Esophagus squamous epithelium (tissue), 5 donors: ENCODE data around the gene IL1RAPL2. TPM values are rescaled to one million over a fixed set of nuclear protein-coding genes. Genes with fewer than 3 reads are reported as not detected.

ENCODE experiments used
- DNase-seq: peaks from one replicate; lab custom pipeline; 2025; lab: John Stamatoyannopoulos, UW
- H3K27ac ChIP-seq, 4 donors: fragments of 200-600 bp; sonication (generic); one replicate each; pipeline ENCODE4 v1.5.1; 2016 to 2019; ENCODE audit warnings: mild to moderate bottlenecking in 1 of 4
- H3K27me3 ChIP-seq, 4 donors: fragments of 200-600 bp; sonication (generic); 1 replicate in 3 of 4; 2 replicates in 1 of 4; pipeline versions ENCODE4 v1.5.1 to v1.6.0; 2017 to 2021; ENCODE audit warnings: antibody characterized with exemption in 1 of 4
- H3K36me3 ChIP-seq, 3 donors: fragments of 200-600 bp; sonication (generic); one replicate each; pipeline ENCODE4 v1.5.1; 2016 to 2019
- H3K4me1 ChIP-seq, 3 donors: fragments of 200-600 bp; sonication (generic); one replicate each; pipeline ENCODE4 v1.5.1; 2017 to 2019
- H3K4me3 ChIP-seq, 4 donors: fragments of 200-600 bp; sonication (generic); 1 replicate in 3 of 4; 2 replicates in 1 of 4; pipeline ENCODE4 v1.5.1; 2016 to 2019; ENCODE audit warnings: mild to moderate bottlenecking in 2 of 4, moderate library complexity in 1 of 4
- H3K9me3 ChIP-seq, 3 donors: fragments of 200-600 bp; sonication (generic); one replicate each; pipeline ENCODE4 v1.5.1; 2016 to 2019
- POLR2A ChIP-seq, 4 donors: fragments of 450-650 bp; IDR thresholded peaks; one replicate each; pipeline ENCODE4 v1.6.1; 2017; ENCODE audit warnings: antibody characterized with exemption in 4 of 4, mild to moderate bottlenecking in 4 of 4, moderate library complexity in 3 of 4
- WGBS, 2 donors: methylation state at CpG; one replicate each; pipeline ENCODE4 v1.1.5; 2018; 5-methylcytosine and 5-hydroxymethylcytosine counted together
- intact Hi-C: fragments of 100-400 bp; cut with DNase I; formaldehyde crosslinking; loops from one replicate; pipeline ENCODE4 v1.15.0; 2022
- total RNA-seq, 4 donors: library from RNA; depleted of rRNA; stranded (reverse); fragments of >200 nt; gene quantifications; one replicate each; pipeline ENCODE4 v1.1.0, GENCODE V29; 2016
- TF ChIP-seq, protein P1 (sequence below), 6 experiments: fragments of 450-650 bp in 4 of 6; fragments of 200-600 bp in 2 of 6; sonication (generic) in 2 of 6; IDR thresholded peaks; one replicate each; pipeline ENCODE4 v1.5.1; 2016 to 2019; ENCODE audit warnings: antibody characterized with exemption in 6 of 6, mild to moderate bottlenecking in 4 of 6, moderate library complexity in 4 of 6
- donor health status: DM: yes; HTN: yes; CAD: no.

IL1RAPL2 gene
- total RNA-seq, 4 donors from 2014 or later = 0.09 TPM; not detected in 3

DNA sequence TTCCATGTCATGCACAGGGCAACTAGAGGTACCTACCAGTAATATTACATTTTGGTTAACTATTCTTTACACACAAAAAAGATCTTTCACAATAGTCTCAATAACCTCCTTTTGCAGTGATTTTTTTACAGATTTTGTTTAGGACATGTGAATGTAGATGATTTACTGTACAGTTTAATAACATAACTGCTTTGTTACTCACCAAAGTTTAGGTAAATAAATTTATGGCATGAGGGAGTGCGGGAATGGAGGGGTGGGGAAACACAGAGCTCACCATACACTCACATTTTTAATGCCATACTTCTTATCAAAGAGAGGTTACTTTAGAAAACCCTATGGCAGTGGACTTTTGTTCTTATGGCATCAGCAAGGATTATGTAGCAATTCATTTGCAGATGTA is 747.6 kb downstream of the IL1RAPL2 start:
- Histone ChIP-seq H3K4me3 (no peak overlapping the region), H3K36me3 (no peaks in the 10 kb centered on the region), H3K27me3 (no peaks in the 10 kb centered on the region), H3K9me3 (no peaks in the 10 kb centered on the region), H3K4me1 (no peaks in the 10 kb centered on the region), H3K27ac (no peak overlapping the region)
- intact Hi-C loops = no loop called here
- 36 to 50% methylated on average over 1 of the region's 1 CpG for WGBS, 2 donors
- TF ChIP-seq POLR2A (IDR thresholded peaks at IDR 0.05) = no peak
- no peak for DNase-seq

DNA sequence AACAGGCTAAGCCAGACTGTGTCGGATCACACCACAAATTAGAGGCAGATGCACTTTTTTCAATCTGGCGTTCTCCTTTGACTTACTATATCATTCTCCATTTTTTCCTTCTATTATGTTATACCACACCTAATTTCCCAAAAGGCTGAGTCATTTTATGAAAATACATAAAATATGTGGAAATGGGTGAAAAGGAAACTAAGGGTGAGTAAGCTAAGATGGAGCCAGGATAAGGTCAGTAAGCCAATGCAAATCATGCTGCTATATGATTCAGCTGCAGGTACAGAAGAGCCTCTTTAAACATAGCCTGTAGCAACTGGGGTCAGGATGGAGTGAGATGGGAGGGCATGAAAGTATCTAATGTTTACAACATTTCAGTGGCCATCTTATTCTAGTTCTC is 748.5 kb downstream of the IL1RAPL2 start:
- intact Hi-C loops = no loop called here
- Histone ChIP-seq H3K4me1 (no peaks in the 10 kb centered on the region), H3K27me3 (no peaks in the 10 kb centered on the region), H3K4me3 (no peak overlapping the region), H3K36me3 (no peaks in the 10 kb centered on the region), H3K9me3 (no peaks in the 10 kb centered on the region), H3K27ac (no peak overlapping the region)
- TF ChIP-seq POLR2A (IDR thresholded peaks at IDR 0.05) = no peak
- TF ChIP-seq, protein P1, sequence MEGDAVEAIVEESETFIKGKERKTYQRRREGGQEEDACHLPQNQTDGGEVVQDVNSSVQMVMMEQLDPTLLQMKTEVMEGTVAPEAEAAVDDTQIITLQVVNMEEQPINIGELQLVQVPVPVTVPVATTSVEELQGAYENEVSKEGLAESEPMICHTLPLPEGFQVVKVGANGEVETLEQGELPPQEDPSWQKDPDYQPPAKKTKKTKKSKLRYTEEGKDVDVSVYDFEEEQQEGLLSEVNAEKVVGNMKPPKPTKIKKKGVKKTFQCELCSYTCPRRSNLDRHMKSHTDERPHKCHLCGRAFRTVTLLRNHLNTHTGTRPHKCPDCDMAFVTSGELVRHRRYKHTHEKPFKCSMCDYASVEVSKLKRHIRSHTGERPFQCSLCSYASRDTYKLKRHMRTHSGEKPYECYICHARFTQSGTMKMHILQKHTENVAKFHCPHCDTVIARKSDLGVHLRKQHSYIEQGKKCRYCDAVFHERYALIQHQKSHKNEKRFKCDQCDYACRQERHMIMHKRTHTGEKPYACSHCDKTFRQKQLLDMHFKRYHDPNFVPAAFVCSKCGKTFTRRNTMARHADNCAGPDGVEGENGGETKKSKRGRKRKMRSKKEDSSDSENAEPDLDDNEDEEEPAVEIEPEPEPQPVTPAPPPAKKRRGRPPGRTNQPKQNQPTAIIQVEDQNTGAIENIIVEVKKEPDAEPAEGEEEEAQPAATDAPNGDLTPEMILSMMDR (IDR thresholded peaks at IDR 0.05) = no peak
- WGBS, 2 donors = 55 to 76% methylated on average over 2 of the region's 2 CpGs
- DNase-seq = no peak

DNA sequence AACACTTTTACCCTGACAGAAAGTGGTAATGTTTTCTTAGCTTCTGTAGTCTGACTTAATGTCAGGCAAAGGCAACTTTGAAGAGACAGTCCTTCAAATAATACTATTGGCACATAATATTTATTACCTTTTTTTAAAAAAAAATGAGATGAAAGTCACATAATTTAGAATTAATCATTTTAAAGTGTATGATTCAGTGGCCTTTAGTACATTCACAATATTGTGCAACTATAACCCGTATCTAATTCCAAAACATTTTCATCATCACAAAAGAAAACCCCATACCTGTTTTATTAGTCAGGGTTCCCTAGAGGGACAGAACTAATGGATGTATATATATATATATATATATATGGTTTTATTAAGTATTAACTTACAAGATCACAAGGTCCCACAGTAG is 749.2 kb downstream of the IL1RAPL2 start:
- H3K27ac ChIP-seq = no peak overlapping the region
- TF ChIP-seq, protein P1 (IDR thresholded peaks at IDR 0.05) = no peak
- TF ChIP-seq POLR2A (IDR thresholded peaks at IDR 0.05) = no peak
- no peaks in the 10 kb centered on the region for H3K4me1 ChIP-seq
- no peak overlapping the region for H3K4me3 ChIP-seq
- DNase-seq = no peak
- no peaks in the 10 kb centered on the region for H3K9me3 ChIP-seq
- WGBS, 2 donors = 29 to 44% methylated on average over 1 of the region's 1 CpG
- intact Hi-C loops = no loop called here
- no peaks in the 10 kb centered on the region for H3K27me3 ChIP-seq
- H3K36me3 ChIP-seq = no peaks in the 10 kb centered on the region

DNA sequence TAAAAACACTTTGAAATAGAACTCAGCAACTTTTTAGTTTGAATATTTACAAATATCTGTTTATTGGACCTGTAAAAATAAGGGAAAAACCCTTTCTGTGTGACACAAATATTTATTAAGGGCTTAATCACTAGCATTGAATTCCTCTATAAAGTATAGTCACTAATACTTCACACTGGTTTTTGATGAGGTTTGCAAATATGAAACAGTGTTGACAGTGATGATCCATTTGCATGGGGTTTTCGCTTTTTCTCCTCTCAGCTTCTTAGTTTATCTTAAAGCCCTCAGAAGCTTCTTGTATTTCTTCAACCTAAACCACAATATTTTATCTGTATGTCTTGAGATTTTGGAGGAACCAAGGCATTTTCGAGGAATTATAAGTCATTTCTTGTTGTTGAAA is 751.1 kb downstream of the IL1RAPL2 start:
- H3K4me3 ChIP-seq = no peak overlapping the region
- H3K9me3 ChIP-seq = no peaks in the 10 kb centered on the region
- intact Hi-C loops = no loop called here
- no peak for DNase-seq
- 64 to 67% methylated on average over 2 of the region's 2 CpGs for WGBS, 2 donors
- no peak overlapping the region for H3K27ac ChIP-seq
- no peaks in the 10 kb centered on the region for H3K27me3 ChIP-seq
- no peaks in the 10 kb centered on the region for H3K36me3 ChIP-seq
- no peaks in the 10 kb centered on the region for H3K4me1 ChIP-seq
- TF ChIP-seq, protein P1 (IDR thresholded peaks at IDR 0.05) = no peak
- no peak for TF ChIP-seq POLR2A (IDR thresholded peaks at IDR 0.05)

DNA sequence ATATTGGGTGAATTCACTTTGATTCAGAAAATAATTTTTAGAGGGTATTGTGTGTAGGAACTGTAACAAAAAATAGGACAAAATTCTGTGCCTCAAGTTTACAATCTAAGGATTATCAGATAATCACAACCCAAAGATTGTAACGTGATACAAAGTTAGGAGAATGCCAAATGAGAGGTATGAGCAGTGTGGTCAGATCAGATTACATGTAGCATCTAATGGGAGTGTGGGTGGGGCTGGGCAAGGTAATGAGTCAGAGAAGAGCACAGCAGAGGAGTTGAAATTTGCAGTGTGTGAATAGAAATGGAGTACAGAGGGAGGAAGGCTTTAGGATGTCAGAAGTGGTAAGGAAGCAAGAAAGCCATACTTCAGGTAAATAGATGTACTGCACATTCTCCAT is 757.9 kb downstream of the IL1RAPL2 start:
- H3K4me3 ChIP-seq = no peak overlapping the region
- intact Hi-C loops = no loop called here
- 3 to 30% methylated on average over 1 of the region's 1 CpG for WGBS, 2 donors
- H3K27me3 ChIP-seq = no peaks in the 10 kb centered on the region
- TF ChIP-seq, protein P1 (IDR thresholded peaks at IDR 0.05) = no peak
- TF ChIP-seq POLR2A (IDR thresholded peaks at IDR 0.05) = no peak
- no peaks in the 10 kb centered on the region for H3K4me1 ChIP-seq
- no peak overlapping the region for H3K27ac ChIP-seq
- H3K36me3 ChIP-seq = no peaks in the 10 kb centered on the region
- no peak for DNase-seq
- no peaks in the 10 kb centered on the region for H3K9me3 ChIP-seq

DNA sequence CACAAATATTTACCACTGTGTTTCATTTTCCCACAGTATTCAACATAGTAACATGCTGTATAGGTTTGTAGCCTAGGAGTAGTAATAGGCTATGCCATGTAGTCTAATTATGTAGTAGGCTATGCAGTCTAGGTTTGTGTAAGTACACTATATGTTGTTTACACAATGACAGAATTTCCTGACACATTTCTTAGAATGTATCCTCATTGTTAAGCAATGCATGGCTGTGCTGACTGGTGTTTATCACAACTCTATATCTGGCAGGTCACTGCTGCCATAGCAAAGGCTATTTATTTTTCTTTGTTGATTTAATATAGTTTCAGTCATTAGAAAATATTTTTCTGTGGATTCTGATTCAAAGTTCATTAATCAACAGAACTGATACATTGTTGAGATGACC is 762.8 kb downstream of the IL1RAPL2 start:
- TF ChIP-seq POLR2A (IDR thresholded peaks at IDR 0.05) = no peak
- TF ChIP-seq, protein P1 (IDR thresholded peaks at IDR 0.05) = no peak
- intact Hi-C loops = no loop called here
- H3K4me1 ChIP-seq = no peaks in the 10 kb centered on the region
- no peak for DNase-seq
- no peak overlapping the region for H3K4me3 ChIP-seq
- no peaks in the 10 kb centered on the region for H3K9me3 ChIP-seq
- H3K27ac ChIP-seq = no peak overlapping the region
- no peaks in the 10 kb centered on the region for H3K27me3 ChIP-seq
- H3K36me3 ChIP-seq = no peaks in the 10 kb centered on the region
